ENCODE data around the gene ASB11. TPM values are rescaled to one million over a fixed set of nuclear protein-coding genes. Genes with fewer than 3 reads are reported as not detected.

The ASB11 gene
- total RNA-seq, 5 donors from 2014 or later (not counting 1 experiment from before 2014, with no cell fraction given) = not detected

DNA sequence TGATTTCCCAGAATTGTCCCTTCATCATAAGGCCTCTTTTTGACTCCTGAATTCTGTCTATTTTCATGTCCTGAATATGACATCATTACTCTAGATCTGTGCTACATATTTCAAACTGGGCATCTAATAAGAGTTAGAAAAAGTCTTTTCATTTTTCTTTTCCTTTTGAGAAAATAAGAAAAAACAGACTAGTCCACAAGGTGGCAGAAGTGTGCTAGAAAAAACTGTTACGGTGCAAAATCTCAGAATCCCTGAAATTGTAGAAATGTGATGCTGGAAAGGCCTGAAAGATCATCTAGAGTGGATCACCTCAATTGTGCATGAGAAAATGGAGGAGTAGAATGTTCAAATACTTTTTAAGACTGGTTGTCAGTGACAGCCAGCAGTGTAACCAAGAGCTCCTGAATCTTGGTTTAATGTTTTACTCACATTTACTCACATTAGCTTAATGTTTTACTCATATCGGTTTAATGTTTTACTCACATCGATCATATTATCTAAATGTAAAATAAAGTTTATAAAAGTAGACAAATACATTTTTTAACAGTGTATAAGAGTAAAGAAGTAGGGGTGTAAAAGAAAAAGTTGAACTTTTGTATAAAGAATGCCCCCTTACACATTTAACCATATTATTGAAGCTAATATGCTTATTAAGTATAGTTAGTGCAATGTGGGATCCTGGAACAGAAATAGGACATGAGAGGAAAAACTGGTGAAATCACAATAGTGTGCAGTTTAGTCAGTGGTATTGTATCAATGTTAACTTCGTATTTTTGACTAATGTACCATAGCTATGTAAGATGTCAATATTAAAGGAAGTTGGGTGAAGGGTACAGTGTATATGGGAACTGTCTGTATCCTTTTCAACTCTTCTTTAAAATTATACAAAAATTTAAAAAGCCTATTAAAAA is 15.2 kb downstream of the ASB11 start:
- Mint-ChIP-seq H3K4me3 (no peak overlapping the region), H3K36me3 (no peaks in the 10 kb centered on the region), H3K27ac (no peak overlapping the region), H3K27me3 (peaks cover 0 to 10% of the 10 kb centered on the region in 2 donors), H3K4me1 (peaks cover 0 to 5% (median 3%) of the 10 kb centered on the region in 3 donors), H3K9me3 (no peaks in the 10 kb centered on the region)
- H3K9me3 ChIP-seq = no peaks in the 10 kb centered on the region
- H3K4me1 ChIP-seq (ENCODE audit: control insufficient read depth in 1 of 2, extremely low read depth in 1 of 2, insufficient read depth in 2 of 2, low read length in 2 of 2) = no peaks in the 10 kb centered on the region
- ChIA-PET POLR2A (interaction anchor here in 1 of 2 donors (0.6 kb wide), 1 partner anchor 462 kb away, joined by 3 read pairs; no protein-coding TSS in a partner anchor), CTCF (interaction anchor here in 1 of 2 donors (0.6 kb wide), 2 partner anchors 27 to 1771 kb away, joined by 3 to 6 read pairs; no protein-coding TSS in a partner anchor)
- H3K4me3 ChIP-seq (ENCODE audit: control insufficient read depth in 1 of 2, extremely low read depth in 1 of 2, low read length in 1 of 2) = no peak overlapping the region
- no peak overlapping the region for H3K27ac ChIP-seq (ENCODE audit: low read length)
- no CpG with 5 or more reads among the region's 4 CpGs for WGBS (ENCODE audit: insufficient coverage)
- H3K36me3 ChIP-seq (ENCODE audit: control insufficient read depth in 2 of 2, extremely low read depth in 1 of 2, insufficient read depth in 1 of 2, low read length in 1 of 2) = no peaks in the 10 kb centered on the region
- peak in 1 of 35 experiments; percentile 21 for DNase-seq
- H3K27me3 ChIP-seq (replicated peaks in 1 of 2; ENCODE audit: control insufficient read depth in 2 of 2, extremely low read depth in 1 of 2, insufficient read depth in 2 of 2, low read length in 1 of 2) = no peaks in the 10 kb centered on the region
- ATAC-seq (replicated peaks in 1 of 4) = no peak

DNA sequence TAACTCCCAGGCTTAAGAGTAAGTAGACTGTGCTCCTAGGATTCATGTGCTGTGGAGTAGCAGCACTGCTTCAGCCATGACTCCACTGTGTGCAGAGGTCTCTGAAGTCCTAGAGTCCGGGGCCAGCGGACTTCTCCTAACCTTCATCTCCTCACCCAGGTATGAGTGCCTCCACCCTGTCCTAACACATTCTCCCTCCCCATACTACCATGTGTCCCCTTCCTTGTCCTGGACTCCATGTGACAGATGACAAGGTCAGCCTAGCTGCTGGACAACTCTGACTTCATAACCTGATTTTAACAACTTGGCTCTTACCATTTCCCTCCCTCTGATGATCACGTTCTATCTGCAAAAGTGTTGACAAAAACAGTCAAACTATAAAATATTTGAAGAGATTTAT is 16.7 kb downstream of the ASB11 start:
- ATAC-seq (replicated peaks in 1 of 4) (no peak), DNase-seq (no peak)
- ChIA-PET CTCF (no interaction called here), POLR2A (no interaction called here)
- Mint-ChIP-seq H3K4me3 (no peak overlapping the region), H3K4me1 (peaks cover 0 to 5% (median 3%) of the 10 kb centered on the region in 3 donors), H3K36me3 (no peaks in the 10 kb centered on the region), H3K27ac (no peak overlapping the region), H3K9me3 (no peaks in the 10 kb centered on the region), H3K27me3 (peaks cover 0 to 10% of the 10 kb centered on the region in 2 donors)
- H3K9me3 ChIP-seq = no peaks in the 10 kb centered on the region
- no peaks in the 10 kb centered on the region for H3K4me1 ChIP-seq (ENCODE audit: control insufficient read depth in 1 of 2, extremely low read depth in 1 of 2, insufficient read depth in 2 of 2, low read length in 2 of 2)
- no peaks in the 10 kb centered on the region for H3K27me3 ChIP-seq (replicated peaks in 1 of 2; ENCODE audit: control insufficient read depth in 2 of 2, extremely low read depth in 1 of 2, insufficient read depth in 2 of 2, low read length in 1 of 2)
- H3K27ac ChIP-seq (ENCODE audit: low read length) = no peak overlapping the region
- H3K4me3 ChIP-seq (ENCODE audit: control insufficient read depth in 1 of 2, extremely low read depth in 1 of 2, low read length in 1 of 2) = no peak overlapping the region
- no peaks in the 10 kb centered on the region for H3K36me3 ChIP-seq (ENCODE audit: control insufficient read depth in 2 of 2, extremely low read depth in 1 of 2, insufficient read depth in 1 of 2, low read length in 1 of 2)
- no CpG with 5 or more reads among the region's 3 CpGs for WGBS (ENCODE audit: insufficient coverage)

DNA sequence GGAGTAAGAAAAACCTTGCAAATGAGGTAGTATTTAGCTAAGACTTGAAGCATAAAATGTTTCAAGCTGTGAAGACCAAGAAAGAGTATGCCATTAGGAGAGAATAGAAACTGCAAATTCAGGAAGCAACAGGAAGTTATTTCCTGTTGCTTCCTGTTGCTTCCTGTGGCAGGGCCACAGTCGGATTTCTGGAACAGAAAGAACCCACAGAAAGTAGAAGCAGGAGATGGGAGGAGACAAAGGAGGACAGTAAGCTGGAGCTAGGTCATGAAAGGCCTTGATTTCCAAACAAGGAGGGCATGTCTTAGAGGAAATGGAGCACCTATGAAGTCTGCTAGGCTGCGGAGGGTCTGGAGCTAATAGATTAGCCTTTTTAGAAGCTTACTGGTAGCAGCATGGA is 17.2 kb downstream of the ASB11 start:
- no peaks in the 10 kb centered on the region for H3K4me1 ChIP-seq (ENCODE audit: control insufficient read depth in 1 of 2, extremely low read depth in 1 of 2, insufficient read depth in 2 of 2, low read length in 2 of 2)
- WGBS (ENCODE audit: insufficient coverage) = 40% methylated on average over 2 of the region's 2 CpGs
- no peak overlapping the region for H3K4me3 ChIP-seq (ENCODE audit: control insufficient read depth in 1 of 2, extremely low read depth in 1 of 2, low read length in 1 of 2)
- CTCF ChIA-PET = no interaction called here
- no peaks in the 10 kb centered on the region for H3K27me3 ChIP-seq (replicated peaks in 1 of 2; ENCODE audit: control insufficient read depth in 2 of 2, extremely low read depth in 1 of 2, insufficient read depth in 2 of 2, low read length in 1 of 2)
- POLR2A ChIA-PET = no interaction called here
- H3K36me3 ChIP-seq (ENCODE audit: control insufficient read depth in 2 of 2, extremely low read depth in 1 of 2, insufficient read depth in 1 of 2, low read length in 1 of 2) = no peaks in the 10 kb centered on the region
- H3K27ac ChIP-seq (ENCODE audit: low read length) = no peak overlapping the region
- Mint-ChIP-seq H3K4me3 (no peak overlapping the region), H3K9me3 (no peaks in the 10 kb centered on the region), H3K4me1 (peaks cover 0 to 5% (median 3%) of the 10 kb centered on the region in 3 donors), H3K36me3 (no peaks in the 10 kb centered on the region), H3K27ac (no peak overlapping the region), H3K27me3 (peaks cover 0 to 10% of the 10 kb centered on the region in 2 donors)
- ATAC-seq (replicated peaks in 1 of 4) (no peak), DNase-seq (no peak)
- H3K9me3 ChIP-seq = no peaks in the 10 kb centered on the region

- Mint-ChIP-seq H3K27me3 (no peaks in the 10 kb centered on the region), H3K4me3 (no peak overlapping the region), H3K27ac (no peak overlapping the region), H3K36me3 (no peaks in the 10 kb centered on the region), H3K4me1 (peaks cover 0 to 3% (median 0%) of the 10 kb centered on the region in 3 donors), H3K9me3 (no peaks in the 10 kb centered on the region)
- no peaks in the 10 kb centered on the region for H3K4me1 ChIP-seq (ENCODE audit: control insufficient read depth in 1 of 2, extremely low read depth in 1 of 2, insufficient read depth in 2 of 2, low read length in 2 of 2)
- no peak for ATAC-seq (replicated peaks in 1 of 4)
- H3K27me3 ChIP-seq (replicated peaks in 1 of 2; ENCODE audit: control insufficient read depth in 2 of 2, extremely low read depth in 1 of 2, insufficient read depth in 2 of 2, low read length in 1 of 2) = no peaks in the 10 kb centered on the region
- no peak for DNase-seq
- CTCF ChIA-PET = no interaction called here
- POLR2A ChIA-PET = no interaction called here
- WGBS (ENCODE audit: insufficient coverage) = no CpG with 5 or more reads among the region's 2 CpGs
- no peaks in the 10 kb centered on the region for H3K9me3 ChIP-seq
- H3K4me3 ChIP-seq (ENCODE audit: control insufficient read depth in 1 of 2, extremely low read depth in 1 of 2, low read length in 1 of 2) = no peak overlapping the region
- no peak overlapping the region for H3K27ac ChIP-seq (ENCODE audit: low read length)
- no peaks in the 10 kb centered on the region for H3K36me3 ChIP-seq (ENCODE audit: control insufficient read depth in 2 of 2, extremely low read depth in 1 of 2, insufficient read depth in 1 of 2, low read length in 1 of 2)
Observed at GRCh38 chrX:15293451-15293850, 22.0 kb downstream of the ASB11 start.

GRCh38 chrX:15292861-15293260 is 22.6 kb downstream of the ASB11 start:
- no peak overlapping the region for H3K4me3 Mint-ChIP-seq
- Histone ChIP-seq H3K4me3 (ENCODE audit: control insufficient read depth in 1 of 2, extremely low read depth in 1 of 2, low read length in 1 of 2) (no peak overlapping the region), H3K27ac (ENCODE audit: low read length) (no peak overlapping the region), H3K36me3 (ENCODE audit: control insufficient read depth in 2 of 2, extremely low read depth in 1 of 2, insufficient read depth in 1 of 2, low read length in 1 of 2) (no peaks in the 10 kb centered on the region), H3K9me3 (no peaks in the 10 kb centered on the region), H3K4me1 (ENCODE audit: control insufficient read depth in 1 of 2, extremely low read depth in 1 of 2, insufficient read depth in 2 of 2, low read length in 2 of 2) (no peaks in the 10 kb centered on the region), H3K27me3 (replicated peaks in 1 of 2; ENCODE audit: control insufficient read depth in 2 of 2, extremely low read depth in 1 of 2, insufficient read depth in 2 of 2, low read length in 1 of 2) (no peaks in the 10 kb centered on the region)
- no peaks in the 10 kb centered on the region for H3K9me3 Mint-ChIP-seq
- DNase-seq = no peak
- no peaks in the 10 kb centered on the region for H3K27me3 Mint-ChIP-seq
- POLR2A ChIA-PET = no interaction called here
- H3K27ac Mint-ChIP-seq = no peak overlapping the region
- H3K4me1 Mint-ChIP-seq = peaks cover 0 to under 1% (median 0%) of the 10 kb centered on the region in 3 donors
- no peaks in the 10 kb centered on the region for H3K36me3 Mint-ChIP-seq
- no peak for ATAC-seq (replicated peaks in 1 of 4)
- WGBS (ENCODE audit: insufficient coverage) = no CpG with 5 or more reads among the region's 3 CpGs
- CTCF ChIA-PET = no interaction called here

DNA sequence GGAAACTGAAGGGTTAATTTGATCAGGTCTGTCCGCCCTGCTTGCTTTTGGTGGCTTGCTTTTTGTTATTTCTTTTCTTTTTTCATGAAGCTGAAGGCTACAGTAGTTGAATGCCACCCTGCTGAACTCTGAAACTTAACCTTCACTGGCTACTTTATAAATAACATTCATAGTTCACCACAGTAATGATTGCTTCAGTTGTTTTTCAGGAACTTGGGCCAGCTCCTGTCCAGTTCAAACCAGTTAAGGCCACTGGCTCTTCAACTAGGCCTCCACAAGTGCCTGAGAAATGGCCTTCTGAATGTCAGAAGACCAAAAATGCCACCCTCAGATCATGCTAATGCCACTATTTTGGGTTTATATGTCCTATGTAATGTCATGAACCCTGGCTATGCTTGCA is 37.8 kb downstream of the ASB11 start:
- no peaks in the 10 kb centered on the region for H3K4me1 Mint-ChIP-seq
- ATAC-seq (replicated peaks in 1 of 4) (no peak), DNase-seq (no peak)
- H3K4me3 Mint-ChIP-seq = no peak overlapping the region
- Histone ChIP-seq H3K9me3 (no peaks in the 10 kb centered on the region), H3K4me3 (ENCODE audit: control insufficient read depth in 1 of 2, extremely low read depth in 1 of 2, low read length in 1 of 2) (no peak overlapping the region), H3K27me3 (replicated peaks in 1 of 2; ENCODE audit: control insufficient read depth in 2 of 2, extremely low read depth in 1 of 2, insufficient read depth in 2 of 2, low read length in 1 of 2) (no peaks in the 10 kb centered on the region), H3K36me3 (ENCODE audit: control insufficient read depth in 2 of 2, extremely low read depth in 1 of 2, insufficient read depth in 1 of 2, low read length in 1 of 2) (no peaks in the 10 kb centered on the region), H3K27ac (ENCODE audit: low read length) (no peak overlapping the region), H3K4me1 (ENCODE audit: control insufficient read depth in 1 of 2, extremely low read depth in 1 of 2, insufficient read depth in 2 of 2, low read length in 2 of 2) (no peaks in the 10 kb centered on the region)
- ChIA-PET CTCF (no interaction called here), POLR2A (no interaction called here)
- no peaks in the 10 kb centered on the region for H3K36me3 Mint-ChIP-seq
- no peaks in the 10 kb centered on the region for H3K9me3 Mint-ChIP-seq
- WGBS (ENCODE audit: insufficient coverage) = no CpG with 5 or more reads among the region's 1 CpG
- no peak overlapping the region for H3K27ac Mint-ChIP-seq
- H3K27me3 Mint-ChIP-seq = peaks cover 4 to 24% of the 10 kb centered on the region in 2 donors
